Activated CD4-positive, alpha-beta T cell treated with anti-CD3 and anti-CD28 coated beads for 1 hour (primary cell): ENCODE results near the gene CHODL.

Source experiments
- DNase-seq: peaks from one replicate; pipeline ENCODE4 v3.0.0-alpha.2; 2020

Gene CHODL, protein sequence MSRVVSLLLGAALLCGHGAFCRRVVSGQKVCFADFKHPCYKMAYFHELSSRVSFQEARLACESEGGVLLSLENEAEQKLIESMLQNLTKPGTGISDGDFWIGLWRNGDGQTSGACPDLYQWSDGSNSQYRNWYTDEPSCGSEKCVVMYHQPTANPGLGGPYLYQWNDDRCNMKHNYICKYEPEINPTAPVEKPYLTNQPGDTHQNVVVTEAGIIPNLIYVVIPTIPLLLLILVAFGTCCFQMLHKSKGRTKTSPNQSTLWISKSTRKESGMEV

DNA sequence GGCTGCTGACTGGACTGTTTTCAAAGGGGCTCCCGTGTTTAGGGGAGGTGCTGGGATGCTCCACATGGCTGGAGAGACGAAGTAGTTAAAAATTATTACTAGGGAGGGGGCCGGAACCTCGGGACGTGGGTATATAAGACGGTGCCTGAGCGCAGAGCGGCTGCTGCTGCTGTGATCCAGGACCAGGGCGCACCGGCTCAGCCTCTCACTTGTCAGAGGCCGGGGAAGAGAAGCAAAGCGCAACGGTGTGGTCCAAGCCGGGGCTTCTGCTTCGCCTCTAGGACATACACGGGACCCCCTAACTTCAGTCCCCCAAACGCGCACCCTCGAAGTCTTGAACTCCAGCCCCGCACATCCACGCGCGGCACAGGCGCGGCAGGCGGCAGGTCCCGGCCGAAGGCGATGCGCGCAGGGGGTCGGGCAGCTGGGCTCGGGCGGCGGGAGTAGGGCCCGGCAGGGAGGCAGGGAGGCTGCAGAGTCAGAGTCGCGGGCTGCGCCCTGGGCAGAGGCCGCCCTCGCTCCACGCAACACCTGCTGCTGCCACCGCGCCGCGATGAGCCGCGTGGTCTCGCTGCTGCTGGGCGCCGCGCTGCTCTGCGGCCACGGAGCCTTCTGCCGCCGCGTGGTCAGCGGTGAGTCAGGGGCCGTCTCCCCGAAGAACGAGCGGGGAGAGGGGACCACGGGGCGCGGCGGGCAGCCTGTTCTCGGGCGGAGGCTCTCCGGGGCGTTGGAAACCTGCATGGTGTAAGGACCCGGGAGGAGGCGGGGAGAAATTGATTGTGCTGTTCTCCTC lies at the start of gene CHODL:
Gene CHODL, plus strand, starts transcription at position 163 of the 793 bp plus-strand sequence. Its CDS starts 391 bp downstream, at position 554.
- no peak for DNase-seq

GRCh38 chr21:18204931-18205330 lies 39.7 kb upstream of the CHODL start:
- no peak for DNase-seq

DNA sequence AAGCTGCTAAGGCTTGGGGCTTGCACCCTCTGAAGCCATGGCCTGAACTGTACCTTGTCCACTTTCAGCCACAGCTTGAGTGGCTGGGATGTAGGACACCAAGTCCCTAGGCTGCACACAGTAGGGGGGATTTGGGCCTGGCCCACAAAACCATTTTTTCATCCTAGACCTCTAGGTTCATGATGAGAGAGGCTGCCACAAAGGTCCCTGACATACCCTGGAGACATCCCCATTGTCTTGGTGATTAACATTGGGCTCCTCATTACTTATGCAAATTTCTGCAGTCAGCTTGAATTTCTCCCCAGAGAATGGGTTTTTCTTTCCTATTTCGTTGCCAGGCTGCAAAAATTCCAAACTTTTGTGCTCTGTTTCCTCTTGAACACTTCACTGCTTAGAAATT lies 26.3 kb upstream of the CHODL start:
- DNase-seq = no peak

DNA sequence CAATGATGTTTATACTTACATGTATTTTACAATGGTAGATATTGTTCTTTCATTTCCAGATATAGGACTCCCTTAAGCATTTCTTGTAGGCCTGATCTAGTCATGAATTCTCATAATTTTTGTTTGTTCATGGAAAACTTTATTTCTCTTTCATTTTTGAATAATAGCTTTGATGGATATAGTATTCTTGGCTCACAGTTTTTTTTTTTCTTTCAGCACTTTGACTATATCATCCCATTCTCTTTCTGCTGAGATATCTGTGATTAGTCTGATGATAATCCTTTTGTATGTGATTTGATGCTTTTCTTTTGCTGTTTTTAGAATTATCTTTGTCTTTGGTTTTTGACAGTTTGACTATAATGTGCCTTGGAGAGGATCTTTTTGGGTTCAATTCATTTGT lies 24.1 kb upstream of the CHODL start:
- DNase-seq = no peak

- DNase-seq = no peak
These were observed 22.3 kb upstream of the CHODL start for GRCh38 chr21:18222346-18222745.

GRCh38 chr21:18228060-18228739 lies 16.4 kb upstream of the CHODL start:
- no peak for DNase-seq

DNA sequence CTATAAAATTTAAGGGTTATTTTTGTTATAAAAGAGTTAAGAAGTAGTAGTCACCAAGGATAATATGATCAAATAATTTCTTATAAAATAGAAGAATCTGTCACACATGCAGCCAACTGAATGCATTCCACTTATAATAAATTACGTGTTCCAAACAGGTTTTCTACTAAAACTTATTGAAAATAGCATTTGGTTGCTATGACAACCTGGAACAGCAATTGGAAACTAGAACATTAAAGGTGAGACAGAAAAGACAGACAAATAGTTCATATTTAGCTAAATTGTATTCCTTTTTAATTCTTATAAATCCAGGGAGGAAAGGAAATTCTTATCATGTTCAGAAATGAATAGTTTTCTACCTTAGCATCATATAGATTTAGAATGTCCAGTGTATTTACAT lies 9.1 kb upstream of the CHODL start:
- DNase-seq = no peak

- DNase-seq = no peak
These were observed 883 bp downstream of the CHODL start for GRCh38 chr21:18245464-18245967.

DNA sequence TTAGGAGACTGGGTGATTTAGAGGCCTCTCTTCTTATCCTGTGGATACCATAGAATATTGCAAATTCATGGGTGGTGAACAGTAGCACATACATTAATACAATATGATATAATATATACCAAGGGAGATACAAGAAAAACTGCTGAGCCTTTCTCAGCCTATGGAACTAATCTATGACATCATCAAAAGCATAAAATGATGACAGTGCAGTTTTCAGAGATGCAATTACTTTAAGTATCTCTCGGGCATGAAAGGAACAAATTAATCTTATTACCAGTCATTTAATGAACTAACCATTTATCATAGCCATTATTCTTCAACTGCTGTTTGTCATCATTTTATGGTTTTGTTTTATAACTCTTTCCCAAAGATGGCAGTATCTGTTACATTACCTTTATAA lies 3.5 kb downstream of the CHODL start:
- no peak for DNase-seq

- no peak for DNase-seq
These were observed 5.0 kb downstream of the CHODL start for GRCh38 chr21:18249672-18250071.

- no peak for DNase-seq
These were observed 6.4 kb downstream of the CHODL start for GRCh38 chr21:18251065-18251464.

- no peak for DNase-seq
These were observed 7.6 kb downstream of the CHODL start for GRCh38 chr21:18252256-18252655.

DNA sequence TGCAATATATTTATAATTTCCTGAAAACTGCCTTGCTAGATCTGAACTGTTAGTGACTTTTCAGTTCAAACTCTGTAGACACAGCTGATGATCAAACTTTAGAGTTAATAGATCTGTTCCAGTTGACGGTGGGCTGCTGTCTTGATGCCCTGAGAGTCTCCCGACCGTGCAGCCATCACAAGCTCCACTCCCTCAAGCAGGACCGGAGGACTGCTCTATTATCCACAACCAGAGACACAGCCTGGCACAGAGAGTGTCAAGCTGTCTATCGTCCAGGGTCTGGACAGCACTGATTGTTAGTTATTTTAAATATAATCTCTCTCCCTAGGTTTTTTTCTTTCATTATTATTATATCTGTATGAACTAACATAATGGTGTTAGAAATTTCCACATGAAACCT lies 8.0 kb downstream of the CHODL start:
- no peak for DNase-seq

GRCh38 chr21:18253221-18253620 lies 8.6 kb downstream of the CHODL start:
- DNase-seq = no peak

- no peak for DNase-seq
These were observed 9.2 kb downstream of the CHODL start for GRCh38 chr21:18253799-18254198.

GRCh38 chr21:18265944-18266343 lies 21.3 kb downstream of the CHODL start:
- DNase-seq = no peak

- DNase-seq = no peak
These were observed 22.9 kb downstream of the CHODL start for GRCh38 chr21:18267496-18267895.

DNA sequence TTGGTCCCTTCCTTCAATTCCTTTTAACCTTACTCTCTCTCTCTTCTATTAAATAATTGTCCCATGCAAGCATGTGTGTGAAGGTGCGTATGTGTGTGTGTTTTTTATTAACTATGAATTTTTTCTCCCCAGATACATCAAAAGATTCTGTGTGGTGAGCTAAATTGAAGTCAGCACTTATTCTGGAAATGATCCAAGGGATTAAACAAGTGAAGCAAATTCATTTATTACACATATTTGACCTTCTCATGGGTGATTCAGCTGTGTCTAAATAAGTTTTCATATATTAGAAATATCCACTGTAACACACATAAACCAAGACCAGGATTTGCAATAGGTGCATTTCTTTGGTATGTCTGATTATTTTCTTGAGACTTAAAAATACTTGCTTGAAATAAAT lies 24.3 kb downstream of the CHODL start:
- no peak for DNase-seq

GRCh38 chr21:18269856-18270255 lies 25.2 kb downstream of the CHODL start:
- DNase-seq = no peak

DNA sequence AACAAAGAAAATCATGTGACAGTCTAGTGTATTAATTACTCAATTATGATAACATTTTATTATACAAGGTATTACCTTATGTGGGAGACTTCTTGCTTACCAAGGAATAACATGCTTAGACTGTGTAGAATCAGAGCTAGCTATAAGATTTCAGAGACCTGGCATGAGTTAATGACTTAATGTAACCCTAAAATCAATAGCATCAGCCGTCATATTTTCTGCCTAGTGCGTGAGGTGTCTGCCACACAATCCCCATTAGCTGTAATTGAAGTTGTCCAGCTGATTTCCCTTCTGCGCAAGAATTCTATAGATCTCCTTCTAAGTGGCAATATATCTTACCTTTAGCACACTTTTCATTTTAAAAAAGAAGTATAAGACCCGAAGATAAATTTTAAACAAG lies 28.8 kb downstream of the CHODL start:
- DNase-seq = no peak

- DNase-seq = no peak
These were observed 29.7 kb downstream of the CHODL start for GRCh38 chr21:18274370-18274769.

- DNase-seq = no peak
These were observed 31.1 kb downstream of the CHODL start for GRCh38 chr21:18275781-18276180.

DNA sequence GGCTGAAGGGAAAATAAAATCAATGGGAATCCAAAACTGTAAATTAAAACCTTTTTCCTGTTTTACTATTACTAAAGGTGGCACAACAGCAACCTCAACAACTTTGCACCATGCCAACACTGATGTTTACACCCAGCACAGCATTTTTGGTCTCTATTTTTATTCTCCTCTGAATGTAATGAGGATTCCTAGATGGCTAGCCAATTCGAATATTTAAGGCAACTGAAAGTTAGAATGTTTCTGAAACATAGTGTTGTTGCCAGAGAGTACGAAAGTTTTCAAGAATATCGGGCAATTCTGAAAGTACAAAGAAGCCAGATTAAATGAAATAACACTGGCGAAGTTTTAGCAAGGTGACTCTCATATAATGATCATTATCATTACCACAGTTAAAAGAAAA lies 40.7 kb downstream of the CHODL start:
- DNase-seq = no peak

DNA sequence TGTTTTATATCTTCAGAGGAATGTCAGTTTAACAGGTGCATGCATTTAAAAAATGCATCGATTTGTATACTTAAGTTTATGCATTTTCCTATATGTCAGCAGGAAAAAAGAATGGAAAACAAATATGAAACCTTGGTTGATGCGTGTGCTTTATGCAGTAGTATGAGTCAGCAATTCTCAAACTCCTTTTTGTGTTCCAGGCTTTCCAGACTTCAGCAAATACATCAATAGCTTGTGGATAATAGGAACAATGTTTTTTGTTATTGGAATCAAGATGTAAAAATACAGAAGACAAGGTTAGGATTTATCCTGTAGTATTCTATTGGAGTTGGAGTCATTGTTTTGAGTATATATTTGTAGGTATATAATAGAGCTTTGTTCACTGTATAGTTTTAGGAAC lies 45.2 kb downstream of the CHODL start:
- no peak for DNase-seq
